HCT116 (cell line): ENCODE measurements around the gene SEMA6B. TPM values are rescaled to one million over a fixed set of nuclear protein-coding genes. Genes with fewer than 3 reads are reported as not detected.

ENCODE experiments used
- ATAC-seq: fragments of 200-7000 bp; cut with Tn5 transposase; 2 replicates; pipeline ENCODE4 v1.9.1; 2020; ENCODE audit warnings: mild to moderate bottlenecking, moderate library complexity
- BruUV-seq: library from RNA; stranded (reverse); fragments of 400-500 nt; replicated peaks from 2 replicates; lab custom pipeline; 2021; lab: Mats Ljungman, UMichigan
- CTCF ChIA-PET: fragments of 300-600 bp; sonication (Branson Sonifier 250); formaldehyde crosslinking; loops from one replicate; lab custom pipeline; 2021; ENCODE audit warnings: antibody characterized with exemption; lab: Charles Lee
- POLR2A ChIA-PET: fragments of 300-600, 350-600 bp; sonication (Branson Sonifier 250); formaldehyde crosslinking; loops from one replicate; lab custom pipeline; 2021; ENCODE audit warnings: antibody characterized with exemption; lab: Charles Lee
- RAD21 ChIA-PET, 2 experiments: fragments of 300-600 bp; sonication (Branson Sonifier 250); formaldehyde crosslinking; loops; one replicate each; lab custom pipeline; 2023; ENCODE audit warnings: low total read pairs in 2 of 2; ENCODE audit not compliant: uncharacterized antibody in 2 of 2, unreplicated experiment in 2 of 2, low non-redundant PET in 1 of 2; lab: Charles Lee
- DNase-seq: peaks from one replicate; pipeline ENCODE4 v3.0.0-alpha.2; 2010; ENCODE audit warnings: low read depth, low spot score
- H2AFZ ChIP-seq: fragments of 200-600 bp; shearing (Covaris generic), sonication (generic); 2 replicates; pipeline ENCODE4 v1.6.1; 2017; ENCODE audit warnings: low read depth, mixed run types, mixed read lengths, antibody characterized with exemption, low read length; ENCODE audit not compliant: poor library complexity, severe bottlenecking
- H3K27ac ChIP-seq: 2 replicates; pipeline ENCODE4 v1.5.1; 2012; ENCODE audit warnings: low read depth, low read length
- H3K27me3 ChIP-seq: fragments of 200-600 bp; sonication (generic); 2 replicates; pipeline ENCODE4 v1.6.1; 2016; ENCODE audit warnings: mixed run types, low read length, mixed read lengths; ENCODE audit not compliant: insufficient read depth
- H3K36me3 ChIP-seq, 2 experiments: fragments of 200-500 bp in 1 of 2; fragments of 200-600 bp in 1 of 2; sonication (Bioruptor generic) in 1 of 2; sonication (generic) in 1 of 2; 2 replicates each; pipeline versions ENCODE4 v1.5.1 to v1.6.1; 2014 to 2016; ENCODE audit warnings: low read length in 2 of 2, inconsistent platforms in 1 of 2, mixed read lengths in 1 of 2, mixed run types in 1 of 2; ENCODE audit not compliant: insufficient read depth in 2 of 2, control insufficient read depth in 1 of 2
- H3K4me1 ChIP-seq, 2 experiments: fragments of 200-600 bp in 1 of 2; sonication (generic) in 1 of 2; 2 replicates each; pipeline versions ENCODE4 v1.5.1 to v1.6.1; 2012 to 2017; ENCODE audit warnings: low read length in 2 of 2, inconsistent platforms in 1 of 2, mild to moderate bottlenecking in 1 of 2, mixed read lengths in 1 of 2, mixed run types in 1 of 2, moderate library complexity in 1 of 2; ENCODE audit not compliant: insufficient read depth in 2 of 2, control insufficient read depth in 1 of 2
- H3K4me2 ChIP-seq: fragments of 200-600 bp; sonication (generic); 2 replicates; pipeline ENCODE4 v1.6.1; 2017; ENCODE audit warnings: mixed run types, low read length, mixed read lengths
- H3K4me3 ChIP-seq, 2 experiments: fragments of 200-600 bp in 1 of 2; sonication (generic) in 1 of 2; replicated peaks in 1 of 2; 2 replicates each; pipeline ENCODE4 v1.5.1; 2011 to 2016; ENCODE audit warnings: low read length in 2 of 2, control low read depth in 1 of 2, low read depth in 1 of 2, mild to moderate bottlenecking in 1 of 2, mixed read lengths in 1 of 2, mixed run types in 1 of 2
- H3K79me2 ChIP-seq: fragments of 200-600 bp; sonication (generic); 2 replicates; pipeline ENCODE4 v1.6.1; 2017; ENCODE audit warnings: mild to moderate bottlenecking, mixed run types, low read length, moderate library complexity, mixed read lengths; ENCODE audit not compliant: insufficient read depth
- H3K9ac ChIP-seq: fragments of 200-600 bp; sonication (generic); 2 replicates; pipeline ENCODE4 v1.6.1; 2016; ENCODE audit warnings: low read length, mixed read lengths
- H3K9me2 ChIP-seq: fragments of 200-600 bp; sonication (generic), shearing (Covaris generic); 2 replicates; pipeline ENCODE4 v1.6.1; 2017; ENCODE audit warnings: mixed run types, mild to moderate bottlenecking, moderate library complexity; ENCODE audit not compliant: insufficient read depth
- H3K9me3 ChIP-seq, 2 experiments: fragments of 200-500 bp in 1 of 2; fragments of 200-600 bp in 1 of 2; sonication (Bioruptor generic) in 1 of 2; sonication (generic) in 1 of 2; 2 replicates each; pipeline ENCODE4 v1.6.1; 2014 to 2017; ENCODE audit warnings: low read length in 2 of 2, mixed read lengths in 2 of 2, inconsistent platforms in 1 of 2, low read depth in 1 of 2, mild to moderate bottlenecking in 1 of 2, mixed run types in 1 of 2, moderate library complexity in 1 of 2; ENCODE audit not compliant: control insufficient read depth in 1 of 2, insufficient read depth in 1 of 2
- H4K20me1 ChIP-seq: fragments of 200-600 bp; sonication (generic), shearing (Covaris generic); 2 replicates; pipeline ENCODE4 v1.6.1; 2017; ENCODE audit warnings: mixed run types, mild to moderate bottlenecking, moderate library complexity; ENCODE audit not compliant: insufficient read depth
- CTCF ChIP-seq, 3 experiments: fragments of 200-600 bp in 1 of 3; sonication (generic) in 1 of 3; IDR thresholded peaks in 2 of 3; conservative IDR thresholded peaks in 1 of 3; 2 replicates each; pipeline ENCODE4 v1.5.1; 2012 to 2017; ENCODE audit warnings: low read depth in 2 of 3, low read length in 2 of 3, antibody characterized with exemption in 1 of 3, borderline replicate concordance in 1 of 3, control low read depth in 1 of 3, mild to moderate bottlenecking in 1 of 3, mixed read lengths in 1 of 3, mixed run types in 1 of 3, moderate library complexity in 1 of 3; ENCODE audit not compliant: insufficient read depth in 1 of 3
- ELF1 ChIP-seq: IDR thresholded peaks from 2 replicates; pipeline ENCODE4 v1.6.1; 2012; ENCODE audit warnings: low read depth, borderline replicate concordance
- EZH2 ChIP-seq: fragments of 200-600 bp; sonication (generic); IDR thresholded peaks from 2 replicates; pipeline ENCODE4 v1.6.1; 2017; ENCODE audit warnings: antibody characterized with exemption, mixed run types
- EZH2phosphoT487 ChIP-seq: fragments of 200-600 bp; IDR thresholded peaks from 2 replicates; pipeline ENCODE4 v1.6.1; 2018; ENCODE audit warnings: antibody characterized with exemption, borderline replicate concordance
- JUND ChIP-seq: IDR thresholded peaks from 2 replicates; pipeline ENCODE4 v1.6.1; 2012
- POLR2A ChIP-seq: IDR thresholded peaks from 2 replicates; pipeline ENCODE4 v1.7.0; 2011; ENCODE audit warnings: borderline replicate concordance; ENCODE audit not compliant: insufficient read depth, insufficient read length; ENCODE audit errors: extremely low read depth
- REST ChIP-seq: IDR thresholded peaks from 2 replicates; pipeline ENCODE4 v1.6.1; 2012; ENCODE audit warnings: low read depth
- SP1 ChIP-seq: IDR thresholded peaks from 2 replicates; pipeline ENCODE4 v1.6.1; 2012; ENCODE audit warnings: low read depth
- SRF ChIP-seq: IDR thresholded peaks from 2 replicates; pipeline ENCODE4 v1.6.1; 2012; ENCODE audit warnings: low read depth
- ZFX ChIP-seq: fragments of 450-650 bp; IDR thresholded peaks from 2 replicates; pipeline ENCODE4 v1.6.1; 2017
- ZNF274 ChIP-seq: fragments of 200-500 bp; sonication (Bioruptor generic); IDR thresholded peaks from 2 replicates; pipeline ENCODE4 v1.6.1; 2014; ENCODE audit warnings: mild to moderate bottlenecking, low read depth, low read length, inconsistent platforms
- intact Hi-C: fragments of 100-400 bp; cut with micrococcal nuclease; formaldehyde crosslinking; loops from 2 replicates; pipeline ENCODE4 v1.10.0; 2022
- total RNA-seq: library from RNA; stranded (reverse); gene quantifications from one replicate; pipeline ENCODE4 v1.2.1, GENCODE V29; 2021; ENCODE audit not compliant: unreplicated experiment

SEMA6B gene
- total RNA-seq, 1 experiment from 2014 or later = 58.4 TPM

GRCh38 chr19:4539169-4539692 lies 20.3 kb downstream of the SEMA6B start:
- intact Hi-C loops = no loop called here
- CTCF ChIA-PET = interaction anchor here (1.0 to 1.1 kb wide), 2 partner anchors 16 to 95 kb away, joined by 3 read pairs; no protein-coding TSS in a partner anchor
- POLR2A ChIA-PET = no interaction called here
- DNase-seq (no peak), ATAC-seq (no peak)
- Histone ChIP-seq H4K20me1 (no peaks in the 10 kb centered on the region), H3K9ac (no peak overlapping the region), H3K4me2 (no peak overlapping the region), H3K4me1 (peaks cover 14 to 35% of the 10 kb centered on the region in 2 experiments; a peak in 3 of 4 replicates), H3K4me3 (no peak overlapping the region), H2AFZ (no peak overlapping the region), H3K27me3 (no peaks in the 10 kb centered on the region), H3K9me3 (no peaks in the 10 kb centered on the region), H3K36me3 (no peaks in the 10 kb centered on the region), H3K9me2 (no peaks in the 10 kb centered on the region), H3K27ac (no peak overlapping the region; the same call in 1 of the 2 replicates), H3K79me2 (no peaks in the 10 kb centered on the region)
- BruUV-seq = no TSS peak
- RAD21 ChIA-PET = no interaction called here
- TF ChIP-seq ZFX (no peak), SRF (no peak), JUND (no peak), ELF1 (no peak), CTCF (IDR thresholded peaks at IDR 0.05 in 2 of 3, conservative IDR thresholded peaks at IDR 0.05 in 1 of 3; ENCODE audit: borderline replicate concordance in 1 of 3, insufficient read depth in 1 of 3, low read depth in 2 of 3, low read length in 2 of 3) (no peak), REST (no peak), EZH2phosphoT487 (no peak), SP1 (no peak), EZH2 (no peak), POLR2A (no peak), ZNF274 (no peak)
